Esophagus squamous epithelium (tissue), 4 donors: Measurements from ENCODE around the gene MPC2.

Source experiments
- POLR2A ChIP-seq, 4 donors: fragments of 450-650 bp; IDR thresholded peaks; one replicate each; pipeline ENCODE4 v1.6.1; 2017; ENCODE audit warnings: antibody characterized with exemption in 4 of 4, mild to moderate bottlenecking in 4 of 4, moderate library complexity in 3 of 4
- TF ChIP-seq, protein P1 (sequence below), 6 experiments: fragments of 450-650 bp in 4 of 6; fragments of 200-600 bp in 2 of 6; sonication (generic) in 2 of 6; IDR thresholded peaks; one replicate each; pipeline ENCODE4 v1.5.1; 2016 to 2019; ENCODE audit warnings: antibody characterized with exemption in 6 of 6, mild to moderate bottlenecking in 4 of 6, moderate library complexity in 4 of 6

DNA sequence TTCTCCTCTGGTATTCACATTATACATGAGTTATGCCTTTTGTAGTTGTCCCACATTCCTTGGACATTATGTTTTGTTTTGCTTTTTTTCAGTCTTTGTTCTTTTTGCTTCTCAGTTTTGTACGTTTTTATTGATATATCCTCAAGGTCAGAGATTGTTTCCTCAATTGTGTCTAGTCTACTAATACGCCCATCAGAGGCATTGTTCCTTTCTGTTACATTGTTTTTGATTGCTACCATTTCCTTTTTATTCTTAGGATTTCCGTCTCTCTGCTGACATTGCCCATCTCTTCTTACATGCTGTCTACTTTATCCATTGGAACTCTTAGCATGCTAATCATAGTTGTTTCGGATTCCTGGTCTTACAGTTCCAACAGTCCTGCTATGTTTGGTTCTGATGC lies 27.8 kb upstream of the MPC2 start:
- no peak for TF ChIP-seq POLR2A (IDR thresholded peaks at IDR 0.05)
- TF ChIP-seq, protein P1, sequence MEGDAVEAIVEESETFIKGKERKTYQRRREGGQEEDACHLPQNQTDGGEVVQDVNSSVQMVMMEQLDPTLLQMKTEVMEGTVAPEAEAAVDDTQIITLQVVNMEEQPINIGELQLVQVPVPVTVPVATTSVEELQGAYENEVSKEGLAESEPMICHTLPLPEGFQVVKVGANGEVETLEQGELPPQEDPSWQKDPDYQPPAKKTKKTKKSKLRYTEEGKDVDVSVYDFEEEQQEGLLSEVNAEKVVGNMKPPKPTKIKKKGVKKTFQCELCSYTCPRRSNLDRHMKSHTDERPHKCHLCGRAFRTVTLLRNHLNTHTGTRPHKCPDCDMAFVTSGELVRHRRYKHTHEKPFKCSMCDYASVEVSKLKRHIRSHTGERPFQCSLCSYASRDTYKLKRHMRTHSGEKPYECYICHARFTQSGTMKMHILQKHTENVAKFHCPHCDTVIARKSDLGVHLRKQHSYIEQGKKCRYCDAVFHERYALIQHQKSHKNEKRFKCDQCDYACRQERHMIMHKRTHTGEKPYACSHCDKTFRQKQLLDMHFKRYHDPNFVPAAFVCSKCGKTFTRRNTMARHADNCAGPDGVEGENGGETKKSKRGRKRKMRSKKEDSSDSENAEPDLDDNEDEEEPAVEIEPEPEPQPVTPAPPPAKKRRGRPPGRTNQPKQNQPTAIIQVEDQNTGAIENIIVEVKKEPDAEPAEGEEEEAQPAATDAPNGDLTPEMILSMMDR (IDR thresholded peaks at IDR 0.05): no peak
